Activated CD8-positive, alpha-beta memory T cell treated with anti-CD3 and anti-CD28 coated beads, Interleukin-2, amount 50 U/mL, for 48 hours (primary cell): ENCODE results near the gene S100A2.
A peak's percentile ranks its signal among the peaks of the same experiment; 100 is the strongest.
"Not testable (repeated sequence)": the region's sequence is repeated elsewhere in the genome, so short reads cannot be mapped to it uniquely, and the experiment has no call there.

ENCODE experiments used
- DNase-seq: peaks from one replicate; pipeline ENCODE4 v3.0.0-alpha.2; 2020

Gene S100A2

DNA sequence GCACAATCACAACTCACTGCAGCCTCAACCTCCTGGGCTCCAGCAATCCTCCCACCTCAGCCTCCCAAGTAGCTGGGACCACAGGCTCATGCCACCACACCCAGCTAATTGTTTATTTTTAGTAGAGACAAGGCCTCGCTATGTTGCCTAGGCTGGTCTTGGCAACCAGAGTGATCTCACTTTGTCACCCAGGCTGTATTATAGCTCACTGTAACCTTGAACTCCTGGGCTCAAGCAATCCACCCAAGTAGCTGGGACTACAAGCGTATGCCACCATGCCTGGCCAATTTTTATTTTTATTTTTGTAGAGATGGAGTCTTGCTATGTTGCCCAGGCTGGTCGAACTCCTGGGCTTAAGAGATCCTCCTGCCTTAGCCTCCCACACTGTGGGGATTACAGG, 3.6 kb downstream of the S100A2 start:
- DNase-seq: not testable (repeated sequence)

DNA sequence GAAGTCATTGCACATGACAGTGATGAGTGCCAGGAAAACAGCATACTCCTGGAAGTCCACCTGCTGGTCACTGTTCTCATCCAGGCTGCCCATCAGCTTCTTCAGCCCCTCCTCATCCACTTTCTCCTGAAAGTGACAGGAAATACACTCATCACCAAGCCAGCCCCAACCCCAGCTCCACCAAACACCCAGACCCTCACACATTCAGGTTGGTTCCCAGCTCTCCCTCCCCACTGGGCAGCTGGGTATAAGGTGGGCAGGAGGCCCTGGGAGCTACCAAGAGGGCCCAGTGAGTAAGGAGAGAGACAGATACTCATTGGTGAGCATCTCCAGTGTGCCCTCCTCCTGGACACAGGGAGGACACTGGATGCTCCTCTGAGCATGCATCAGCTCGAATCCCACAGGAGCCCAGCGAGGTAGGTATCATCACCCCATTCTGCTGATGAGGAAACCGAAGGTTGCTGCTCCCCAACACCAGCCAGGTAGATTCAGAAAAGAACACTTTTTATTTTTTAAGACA, 4.1 kb downstream of the S100A2 start:
- no peak for DNase-seq

DNA sequence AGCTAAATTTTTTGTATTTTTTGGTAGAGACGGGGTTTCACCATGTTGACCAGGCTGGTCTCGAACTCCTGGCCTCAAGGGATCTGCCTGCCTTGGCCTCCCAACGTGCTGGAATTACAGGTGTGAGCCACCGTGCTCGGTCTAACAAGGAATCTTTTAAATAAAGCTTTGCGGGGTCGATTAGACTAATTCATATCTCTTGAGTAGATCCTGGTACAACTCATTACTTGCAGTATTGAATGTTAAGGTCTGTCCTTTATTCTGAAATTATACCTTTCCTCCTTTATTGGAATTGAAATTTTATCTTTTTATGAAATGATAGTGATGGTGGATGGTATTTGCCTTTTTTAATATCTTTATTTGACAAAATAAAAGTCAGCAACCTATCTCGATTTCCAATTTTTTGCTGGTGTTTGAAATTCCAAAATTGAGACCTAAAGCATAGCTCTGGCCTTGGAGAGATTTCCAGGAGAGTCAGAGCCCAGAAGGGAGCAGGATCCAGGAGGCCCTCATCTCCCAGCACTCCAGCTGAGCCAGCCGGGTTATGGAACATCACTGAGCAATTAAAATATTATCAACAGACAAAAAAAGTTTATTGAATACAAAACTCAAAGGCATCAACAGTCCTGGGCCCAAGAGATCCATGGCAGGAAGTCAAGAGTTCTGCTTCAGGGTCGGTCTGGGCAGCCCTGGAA, 4.7 kb downstream of the S100A2 start:
- DNase-seq: no peak

DNA sequence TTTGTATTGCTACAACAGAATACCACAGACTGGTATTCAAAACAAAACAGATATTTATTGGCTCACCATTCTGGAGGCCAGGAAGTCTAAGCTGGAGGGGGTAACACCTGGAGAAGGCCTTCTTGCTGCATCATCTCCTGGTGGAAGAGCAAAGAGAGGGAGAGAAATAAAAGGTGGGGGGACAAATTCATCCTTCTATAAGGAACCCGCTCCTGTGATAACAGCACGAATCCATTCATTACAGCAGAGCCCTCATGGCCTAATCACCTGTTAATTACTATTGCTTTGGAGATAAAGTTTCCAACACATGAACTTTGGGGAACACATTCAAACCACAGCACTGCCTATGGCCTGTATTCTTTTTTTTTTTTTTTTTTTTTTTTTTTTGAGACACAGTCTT, 5.4 kb downstream of the S100A2 start:
- no peak for DNase-seq

DNA sequence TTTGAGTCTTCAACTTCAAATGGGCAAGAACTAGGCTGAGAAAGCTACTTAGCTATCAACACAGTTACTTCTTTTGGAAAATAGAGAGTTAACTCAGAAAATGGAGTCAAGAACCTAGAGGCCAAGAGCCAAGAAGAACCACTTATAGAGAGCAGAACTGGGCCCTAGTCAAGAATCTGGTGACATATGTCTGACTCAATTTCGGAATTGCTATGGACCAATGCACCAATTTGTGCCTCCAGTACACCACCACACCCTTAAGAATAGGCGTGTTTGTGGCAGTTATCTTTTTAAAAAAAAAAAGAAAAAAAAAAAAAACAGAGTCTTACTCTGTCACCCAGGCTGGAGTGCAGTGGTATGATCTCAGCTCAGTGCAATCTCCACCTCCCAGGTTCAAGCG, 7.8 kb downstream of the S100A2 start:
- DNase-seq: no peak

DNA sequence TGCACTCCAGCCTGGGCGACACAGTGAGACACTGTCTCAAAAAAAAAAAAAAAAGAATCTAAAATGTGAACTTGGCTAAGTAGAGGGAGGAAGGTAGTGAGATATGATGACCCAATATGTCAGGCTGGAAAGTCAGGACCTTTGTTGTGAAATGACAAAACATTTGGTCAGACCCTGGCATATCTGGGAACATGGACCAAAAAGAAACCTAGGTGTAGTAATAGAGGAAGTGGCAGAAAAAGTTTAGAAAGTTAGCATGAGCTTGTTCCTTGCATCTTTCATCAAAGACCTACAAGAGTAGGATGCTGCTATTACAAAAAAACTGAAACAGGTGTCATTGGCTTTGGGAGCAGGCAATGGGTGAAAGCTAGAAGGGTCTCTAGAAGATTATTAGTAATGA, 9.3 kb downstream of the S100A2 start:
- no peak for DNase-seq

DNA sequence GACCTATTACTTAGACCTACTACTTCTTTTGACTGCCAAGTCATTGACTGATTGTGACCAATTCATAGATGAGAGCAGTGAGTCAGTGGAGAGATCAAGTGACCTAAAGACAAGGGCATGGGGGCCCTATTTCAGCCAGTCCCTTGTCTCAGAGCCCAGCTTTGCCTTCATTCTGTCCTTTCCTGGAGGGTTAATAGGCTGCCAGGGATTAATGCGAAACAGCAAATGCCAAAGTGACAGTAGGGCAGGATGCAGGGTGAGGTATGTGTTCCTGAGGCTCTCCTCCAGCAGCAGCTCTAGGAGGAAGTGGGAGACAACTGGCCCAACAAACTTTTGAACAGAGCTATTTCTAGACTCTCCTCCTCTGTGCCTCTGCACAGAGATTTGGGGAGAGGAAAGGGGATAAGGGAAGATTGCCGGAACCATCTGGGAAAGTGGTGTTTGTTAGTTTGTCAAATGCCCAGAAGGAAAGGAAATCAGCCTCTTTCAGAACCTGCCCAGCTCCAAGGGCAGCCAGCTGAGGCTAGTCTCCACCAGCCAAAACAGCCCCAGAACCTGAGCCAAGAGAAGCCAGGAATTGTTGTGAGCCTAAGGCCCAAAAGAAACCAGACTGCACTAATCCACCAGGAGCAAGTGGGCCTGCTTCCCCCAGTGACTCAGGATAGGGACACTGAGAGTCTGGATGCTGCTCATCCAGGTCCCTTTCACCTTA, 11.7 kb downstream of the S100A2 start:
- no peak for DNase-seq

DNA sequence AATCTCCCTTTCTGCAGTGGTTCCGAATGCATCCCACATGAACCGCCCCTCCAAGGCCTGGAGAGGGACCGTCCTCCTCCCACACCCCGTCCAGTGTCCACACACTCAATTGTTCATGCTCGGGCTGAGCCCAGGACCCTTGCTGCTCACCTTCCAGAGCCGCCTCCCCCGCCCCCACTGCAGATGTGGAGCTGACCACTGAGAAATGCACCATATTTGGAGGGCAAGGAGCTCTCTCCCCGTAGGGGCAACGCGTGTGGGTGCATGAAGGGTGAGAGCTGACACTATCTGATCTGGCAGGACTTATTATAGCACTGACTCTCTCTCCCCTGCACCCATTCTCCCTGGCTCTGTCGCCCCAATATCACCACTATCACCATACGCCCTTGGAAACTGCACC, 12.5 kb downstream of the S100A2 start:
- no peak for DNase-seq

DNA sequence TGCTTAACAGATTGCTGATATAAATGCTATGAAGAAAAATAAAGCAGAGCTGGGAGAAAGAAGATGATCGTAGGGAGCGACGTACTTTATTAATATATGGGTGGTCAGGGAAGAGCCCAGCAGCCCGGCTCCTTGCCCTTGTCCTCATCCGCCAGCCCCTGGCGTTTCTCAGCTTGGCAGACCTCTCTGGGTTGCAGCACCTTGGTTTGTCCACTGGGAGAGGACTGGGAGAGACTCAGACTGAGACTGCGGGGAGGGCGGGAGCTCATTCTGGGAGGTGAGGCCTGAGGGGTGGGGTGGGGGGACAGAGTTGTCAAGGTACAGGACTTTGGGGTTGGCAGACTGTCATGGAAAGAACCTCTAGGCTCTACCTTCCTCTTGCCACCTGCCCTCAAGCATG, 13.3 kb downstream of the S100A2 start:
- DNase-seq: no peak

DNA sequence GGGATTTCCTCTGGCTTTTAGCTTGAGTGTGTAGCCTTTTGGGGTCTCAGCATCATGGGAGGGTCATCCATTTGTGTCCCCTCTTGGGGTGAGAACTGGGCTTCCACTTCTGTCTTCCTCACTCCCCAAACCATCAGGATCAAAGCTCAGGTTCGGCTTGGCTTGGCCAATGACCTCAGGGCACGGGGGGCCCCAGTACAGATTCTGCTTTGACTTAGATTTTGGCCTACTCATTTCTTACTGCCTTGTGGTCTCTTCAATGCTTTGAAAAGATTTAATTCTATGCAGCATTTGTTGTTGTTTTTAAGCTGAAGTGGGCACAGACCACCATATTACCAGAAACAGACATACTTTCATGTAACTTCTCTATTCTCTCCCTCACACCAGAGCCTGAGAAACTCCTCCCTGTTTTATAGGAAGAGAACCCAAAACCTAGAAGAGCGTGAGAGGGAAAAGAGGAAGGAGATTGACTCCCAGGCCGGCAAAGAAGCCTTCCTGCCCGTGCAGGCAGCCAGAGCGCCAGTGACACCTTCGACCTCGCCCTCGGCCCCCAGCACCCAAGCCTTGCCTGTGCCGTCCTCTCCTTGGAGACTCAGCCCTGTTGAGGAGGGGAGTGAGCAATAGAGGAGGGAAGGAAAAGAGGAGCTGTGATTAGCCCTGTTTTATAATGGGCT, 14.7 kb downstream of the S100A2 start:
- no peak for DNase-seq

DNA sequence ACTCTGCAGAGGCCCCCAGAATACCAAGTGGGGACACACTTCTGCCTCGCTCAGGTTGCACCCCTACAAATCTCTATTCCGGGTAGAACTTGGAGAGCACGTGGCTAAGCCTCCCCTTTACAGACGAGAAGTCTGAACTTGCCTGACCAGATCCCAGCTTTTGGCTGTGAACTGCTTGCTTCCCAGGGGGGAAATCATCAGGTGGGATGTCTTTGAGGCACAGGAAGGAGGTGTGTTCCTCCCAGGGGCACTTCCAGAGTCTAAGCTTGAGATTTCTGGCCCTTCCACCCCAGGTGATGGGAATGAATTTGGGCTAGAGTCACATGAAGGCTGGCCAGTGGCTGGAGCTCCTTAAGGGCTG, 15.3 kb downstream of the S100A2 start:
- no peak for DNase-seq

DNA sequence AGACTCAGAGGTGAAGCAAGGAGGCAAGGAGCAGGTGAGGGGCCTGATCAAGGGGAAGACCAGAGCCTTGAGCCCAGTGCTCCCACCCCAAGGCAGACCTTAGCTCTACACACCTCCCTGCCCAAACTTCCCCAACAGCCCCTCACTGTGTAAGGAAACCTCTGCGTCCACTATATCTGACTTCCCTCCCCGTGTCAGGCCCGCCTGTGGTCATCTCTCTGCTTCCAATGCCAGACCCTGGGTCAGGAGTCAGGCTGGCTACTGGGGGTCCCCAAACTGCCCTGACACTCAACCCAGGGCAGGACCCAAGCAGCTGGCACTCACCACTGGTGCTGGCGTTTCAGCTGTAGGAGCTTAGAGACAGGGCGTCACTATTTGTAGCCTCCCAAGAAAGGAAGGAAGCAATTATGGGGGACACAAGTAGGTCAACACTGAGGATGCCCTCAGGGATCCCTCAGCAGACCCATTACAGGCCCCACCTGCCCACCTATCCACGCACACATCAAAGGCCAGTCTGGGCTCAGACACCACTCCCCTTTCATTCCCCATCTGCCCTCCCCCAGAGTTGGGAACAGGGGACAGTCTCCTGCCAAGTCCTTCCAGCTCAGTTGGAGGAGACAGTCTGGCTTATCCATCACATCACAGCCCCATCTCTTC, 15.8 kb downstream of the S100A2 start:
- DNase-seq: no peak

DNA sequence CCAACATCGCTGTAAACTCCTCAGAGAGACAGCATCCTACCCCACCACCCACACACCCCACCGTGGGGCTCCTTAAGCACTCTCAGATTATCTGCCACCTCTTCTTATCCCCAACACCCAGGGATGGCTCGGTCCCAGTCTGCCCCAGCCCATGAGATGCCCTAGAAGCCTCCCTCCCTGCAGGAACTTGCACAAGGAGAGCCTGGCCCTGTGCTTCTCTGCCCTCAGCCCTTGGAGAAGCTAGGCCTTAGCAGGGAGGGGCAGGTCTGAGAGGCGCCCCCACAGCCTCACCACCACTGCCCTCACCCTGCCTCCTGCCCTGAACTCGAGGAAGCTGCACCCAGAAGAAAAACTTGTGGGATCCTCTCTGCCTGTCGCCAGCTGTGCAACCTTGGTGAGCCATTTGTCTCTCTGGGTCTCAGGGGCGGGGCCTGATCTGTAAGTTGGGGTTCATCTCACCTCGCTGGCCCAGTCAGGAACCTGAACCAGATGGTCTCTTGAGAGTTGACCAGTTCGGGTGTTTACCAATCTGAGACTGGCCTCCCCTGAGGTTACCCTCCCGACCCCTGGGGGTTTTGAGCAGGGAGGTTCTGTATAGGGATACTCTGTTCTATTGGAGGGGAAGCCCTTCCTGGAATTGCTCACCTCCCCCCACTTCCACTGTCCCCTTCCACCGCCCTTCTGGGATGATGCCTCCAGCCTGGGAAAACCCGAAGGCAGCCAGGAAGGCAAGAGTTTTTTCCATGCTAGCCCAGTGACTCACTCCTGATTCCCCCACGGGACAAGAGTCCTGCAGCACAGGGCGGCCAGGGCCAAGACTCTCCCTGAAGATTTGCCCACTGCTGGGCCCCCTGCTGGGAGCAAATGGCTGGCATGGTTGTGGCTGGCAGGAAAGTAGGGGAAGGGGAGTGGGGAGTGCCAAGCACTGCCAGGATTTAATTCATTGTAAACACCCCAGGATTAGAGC, 16.6 kb downstream of the S100A2 start, which contains the start of gene S100A3:
Gene S100A3, minus strand, starts transcription at position 537 of the 967 bp plus-strand sequence. CDS start 773 bp downstream, outside the sequence.
- DNase-seq: no peak

DNA sequence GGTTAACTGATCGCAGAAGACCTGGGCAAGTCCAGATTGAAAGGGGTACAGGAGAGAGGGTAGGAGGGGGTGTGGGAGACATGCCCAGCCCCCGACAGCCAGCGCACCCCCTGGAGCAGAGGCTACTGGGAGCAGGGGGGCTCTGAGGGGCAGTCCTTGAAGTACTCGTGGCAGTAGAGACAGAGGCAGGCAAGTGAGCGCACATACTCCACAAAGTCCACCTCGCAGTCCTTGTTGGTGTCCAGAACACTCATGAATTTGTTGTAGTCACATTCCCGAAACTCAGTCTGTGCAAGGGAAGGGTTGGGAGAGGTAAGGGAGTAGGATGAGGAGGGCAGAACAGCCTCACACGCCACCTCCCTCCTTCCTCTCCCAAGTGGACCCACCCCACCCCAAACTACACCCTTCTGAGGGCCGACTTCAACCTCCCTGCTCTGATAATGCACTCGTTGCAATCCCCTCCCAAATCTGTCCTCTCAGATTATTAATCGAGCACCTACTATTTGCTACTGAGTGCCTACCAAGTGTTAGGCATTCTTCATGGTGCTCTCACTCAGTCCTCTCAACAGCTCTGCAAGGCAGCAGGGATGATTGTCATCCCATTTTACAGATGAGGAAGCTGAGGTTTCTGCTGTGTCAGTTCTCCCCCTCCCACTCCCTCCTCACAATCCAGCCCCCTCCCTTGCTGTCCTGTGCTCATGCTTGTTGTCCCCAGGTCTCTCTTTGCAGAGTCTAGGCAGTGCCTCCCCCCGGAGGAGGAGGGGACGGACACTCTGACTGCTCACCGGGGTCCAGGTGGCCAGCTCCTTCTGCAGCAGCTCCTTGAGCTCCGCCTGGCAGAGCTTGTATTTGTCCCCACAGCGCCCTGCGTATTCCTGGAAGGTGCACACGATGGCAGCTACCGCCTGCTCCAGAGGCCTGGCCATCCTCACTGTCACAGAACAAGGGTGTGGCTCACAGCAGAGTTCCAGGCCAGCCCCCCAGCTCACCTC, 17.8 kb downstream of the S100A2 start:
- no peak for DNase-seq

DNA sequence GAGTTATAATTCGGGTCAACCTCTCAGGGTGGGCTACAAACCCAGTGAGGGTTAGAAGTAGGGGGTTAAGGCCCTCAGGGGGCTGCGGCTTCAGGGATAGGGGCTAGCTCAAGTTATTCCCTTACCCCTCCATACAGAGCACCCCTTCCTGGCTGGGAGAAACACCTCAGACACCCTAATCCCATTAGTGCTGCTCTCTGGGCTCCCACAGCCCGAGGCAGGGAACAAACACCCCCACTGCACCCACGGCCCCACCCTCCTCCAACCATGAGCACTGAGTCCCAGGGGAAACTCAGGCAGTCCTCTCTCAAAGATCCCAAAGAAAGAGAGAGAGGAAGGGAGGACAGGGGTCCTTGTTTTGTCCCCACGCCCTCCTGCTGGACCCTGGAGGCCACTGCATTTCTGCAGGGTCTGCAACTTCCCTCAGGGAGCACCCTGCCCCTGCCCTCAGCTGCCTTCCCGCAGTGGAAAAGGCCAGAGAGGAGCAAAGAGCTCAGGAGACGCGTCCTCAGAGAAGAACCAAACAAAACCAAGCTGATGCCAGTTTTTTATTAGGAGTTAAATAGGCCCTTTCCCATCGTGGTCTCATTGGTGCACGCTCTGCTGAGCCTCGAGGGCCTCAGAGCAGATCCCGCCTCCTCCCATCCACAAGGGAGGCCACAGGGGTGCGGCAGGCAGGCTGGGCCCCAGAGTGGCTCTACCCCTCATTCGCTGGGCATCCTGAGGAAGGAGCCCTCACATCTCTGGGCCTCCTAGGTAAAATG, 18.7 kb downstream of the S100A2 start:
- DNase-seq: no peak

DNA sequence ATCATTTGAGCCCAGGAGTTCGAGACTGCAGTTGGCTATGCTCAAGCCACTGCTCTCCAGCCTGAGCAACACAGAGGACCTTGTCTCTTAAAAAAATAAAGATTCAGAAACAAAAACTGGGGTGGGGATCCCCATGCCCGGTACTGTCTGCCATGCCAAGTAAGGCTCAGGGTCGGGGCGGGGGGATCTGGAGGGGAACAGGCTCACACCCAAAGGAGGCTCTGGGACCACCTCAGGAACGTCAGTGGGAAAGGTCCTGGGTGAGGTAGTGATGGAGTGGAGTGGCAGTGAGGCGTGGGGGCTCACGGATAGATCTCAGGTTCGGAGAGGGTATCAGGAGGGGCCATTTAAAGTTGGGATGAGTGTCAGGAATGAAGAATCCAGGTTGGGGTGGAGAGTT, 19.3 kb downstream of the S100A2 start:
- DNase-seq: no peak

DNA sequence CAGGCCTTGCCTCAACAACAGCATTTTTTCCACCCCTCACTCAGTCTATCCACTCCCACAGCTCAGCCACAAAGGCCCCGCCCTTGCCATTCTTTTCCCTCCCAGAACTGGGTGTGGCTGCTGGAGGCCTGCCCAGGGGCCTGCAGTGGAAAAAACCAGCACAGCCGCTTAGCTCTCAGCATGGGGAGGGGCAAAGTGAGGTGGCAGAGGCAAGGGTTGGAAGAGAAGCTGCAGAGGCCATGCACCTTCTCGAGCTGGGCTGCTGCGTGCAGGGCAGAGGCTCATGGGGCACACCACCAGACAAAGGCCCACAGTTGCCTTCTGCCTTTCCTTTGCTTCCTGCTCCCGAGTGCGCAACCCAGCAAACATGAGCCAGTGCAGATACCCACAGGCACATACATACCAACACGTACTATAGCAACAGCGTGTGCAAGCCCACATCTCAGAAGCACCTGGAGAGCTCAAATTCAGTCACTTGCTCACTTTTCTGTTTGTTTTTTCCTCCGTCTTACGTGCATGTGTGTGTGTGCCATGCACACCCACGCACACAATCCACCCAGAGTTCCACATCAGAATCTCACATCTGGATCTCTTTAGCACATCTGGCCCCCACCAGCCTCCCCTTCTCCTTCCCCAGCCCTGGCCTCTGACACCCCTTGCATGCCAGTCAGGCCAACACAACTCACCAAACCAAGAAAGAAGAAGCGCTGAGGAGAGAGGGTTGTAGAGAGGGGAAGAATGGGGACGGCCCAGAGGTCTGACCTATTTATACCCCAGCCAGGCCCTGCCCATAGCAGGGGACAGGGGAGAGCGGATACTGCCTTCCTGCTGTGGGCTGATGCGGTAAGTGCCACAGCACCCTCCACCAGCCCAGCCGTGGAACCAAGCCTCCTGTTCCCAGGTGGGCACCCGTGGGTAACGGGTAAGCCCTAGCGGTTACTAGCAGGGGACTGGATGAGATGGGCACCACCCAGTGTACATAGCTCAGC, 20.3 kb downstream of the S100A2 start, which contains the start of gene S100A4:
Gene S100A4, minus strand, starts transcription at position 740 of the 989 bp plus-strand sequence. CDS start 1,012 bp downstream, outside the sequence.
- peak; percentile 91 for DNase-seq

DNA sequence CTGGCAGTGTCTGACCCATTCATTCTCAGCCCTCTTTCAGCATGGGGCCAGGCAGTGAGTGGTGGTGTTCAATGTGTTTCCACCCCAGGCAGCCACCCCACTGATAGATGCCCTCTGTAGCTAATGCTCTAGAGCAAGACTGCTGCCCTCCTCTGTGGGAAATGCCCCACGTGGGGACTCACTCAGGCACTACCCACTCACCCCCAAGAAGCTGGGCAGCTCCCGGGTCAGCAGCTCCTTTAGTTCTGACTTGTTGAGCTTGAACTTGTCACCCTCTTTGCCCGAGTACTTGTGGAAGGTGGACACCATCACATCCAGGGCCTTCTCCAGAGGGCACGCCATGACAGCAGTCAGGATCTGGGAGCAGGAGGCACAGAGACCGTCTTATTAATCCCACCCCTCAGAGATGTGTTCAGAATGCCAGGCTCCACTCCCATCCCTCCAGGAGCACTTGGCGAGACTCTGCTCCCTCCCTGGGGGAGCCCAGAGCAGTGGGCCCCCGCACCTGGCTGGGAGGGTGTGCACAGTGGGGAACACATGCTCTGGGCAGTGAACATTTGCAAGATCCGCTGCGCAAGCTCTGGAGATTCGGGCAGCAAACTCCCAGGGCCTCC, 21.1 kb downstream of the S100A2 start:
- DNase-seq: no peak
